ENCODE measurements around the gene NECAB2. TPM values are rescaled to one million over a fixed set of nuclear protein-coding genes. Genes with fewer than 3 reads are reported as not detected.

NECAB2 gene
- total and polyA plus RNA-seq, 7 donors: 0.04 to 0.13 (median 0.09) TPM; not detected in 4

GRCh38 chr16:83942815-83943515, 25.1 kb upstream of the NECAB2 start:
- Histone ChIP-seq H3K4me3 (no peak overlapping the region), H3K36me3 (ENCODE audit: insufficient read depth in 1 of 2, low read depth in 1 of 2) (no peaks in the 10 kb centered on the region), H3K9me3 (no peaks in the 10 kb centered on the region), H3K27ac (no peak overlapping the region), H3K27me3 (ENCODE audit: insufficient read depth in 3 of 3, low read length in 2 of 3) (peaks cover 0 to 7% (median 6%) of the 10 kb centered on the region in 3 donors), H3K4me1 (no peaks in the 10 kb centered on the region)
- ATAC-seq: no peak
- intact Hi-C loops (cut with DNase I): no loop called here
- TF ChIP-seq CTCF (IDR thresholded peaks at IDR 0.05): no peak
- no peak for DNase-seq
- 65 to 73% (median 66%) methylated on average over 11 of the region's 11 CpGs for WGBS, 3 donors

GRCh38 chr16:83943516-83944050, 24.5 kb upstream of the NECAB2 start:
- Histone ChIP-seq H3K27me3 (ENCODE audit: insufficient read depth in 3 of 3, low read length in 2 of 3) (peaks cover 0 to 7% (median 6%) of the 10 kb centered on the region in 3 donors), H3K27ac (no peak overlapping the region), H3K36me3 (ENCODE audit: insufficient read depth in 1 of 2, low read depth in 1 of 2) (no peaks in the 10 kb centered on the region), H3K4me1 (no peaks in the 10 kb centered on the region), H3K4me3 (no peak overlapping the region), H3K9me3 (no peaks in the 10 kb centered on the region)
- intact Hi-C loops (cut with DNase I): no loop called here
- no peak for TF ChIP-seq CTCF (IDR thresholded peaks at IDR 0.05)
- 87 to 90% (median 90%) methylated on average over 10 of the region's 10 CpGs for WGBS, 3 donors
- no peak for ATAC-seq
- DNase-seq: no peak

GRCh38 chr16:83945587-83945986, 22.5 kb upstream of the NECAB2 start:
- no peak overlapping the region for H3K27ac ChIP-seq
- no peaks in the 10 kb centered on the region for H3K4me1 ChIP-seq
- WGBS, 3 donors: 82 to 93% (median 88%) methylated on average over 10 of the region's 10 CpGs
- H3K9me3 ChIP-seq: no peaks in the 10 kb centered on the region
- H3K4me3 ChIP-seq: no peak overlapping the region
- H3K27me3 ChIP-seq (ENCODE audit: insufficient read depth in 3 of 3, low read length in 2 of 3): peaks cover 0 to 2% (median 0%) of the 10 kb centered on the region in 3 donors
- H3K36me3 ChIP-seq (ENCODE audit: insufficient read depth in 1 of 2, low read depth in 1 of 2): no peaks in the 10 kb centered on the region
- DNase-seq: no peak
- no peak for ATAC-seq
- no peak for TF ChIP-seq CTCF (IDR thresholded peaks at IDR 0.05)
- intact Hi-C loops (cut with DNase I): no loop called here

GRCh38 chr16:83946154-83946780, 21.8 kb upstream of the NECAB2 start:
- H3K27me3 ChIP-seq (ENCODE audit: insufficient read depth in 3 of 3, low read length in 2 of 3): no peaks in the 10 kb centered on the region
- no peaks in the 10 kb centered on the region for H3K36me3 ChIP-seq (ENCODE audit: insufficient read depth in 1 of 2, low read depth in 1 of 2)
- no peaks in the 10 kb centered on the region for H3K9me3 ChIP-seq
- intact Hi-C loops (cut with DNase I): no loop called here
- DNase-seq (no peak), ATAC-seq (no peak)
- WGBS, 3 donors: 74 to 85% (median 82%) methylated on average over 22 to 24 of the region's 24 CpGs
- no peak overlapping the region for H3K4me3 ChIP-seq
- no peak for TF ChIP-seq CTCF (IDR thresholded peaks at IDR 0.05)
- H3K27ac ChIP-seq: no peak overlapping the region
- H3K4me1 ChIP-seq: no peaks in the 10 kb centered on the region
